ENCODE measurements around the gene AGRN. TPM values are rescaled to one million over a fixed set of nuclear protein-coding genes. Genes with fewer than 3 reads are reported as not detected.

Gene AGRN
- total RNA-seq, 1 donor from 2014 or later: 109 TPM

DNA sequence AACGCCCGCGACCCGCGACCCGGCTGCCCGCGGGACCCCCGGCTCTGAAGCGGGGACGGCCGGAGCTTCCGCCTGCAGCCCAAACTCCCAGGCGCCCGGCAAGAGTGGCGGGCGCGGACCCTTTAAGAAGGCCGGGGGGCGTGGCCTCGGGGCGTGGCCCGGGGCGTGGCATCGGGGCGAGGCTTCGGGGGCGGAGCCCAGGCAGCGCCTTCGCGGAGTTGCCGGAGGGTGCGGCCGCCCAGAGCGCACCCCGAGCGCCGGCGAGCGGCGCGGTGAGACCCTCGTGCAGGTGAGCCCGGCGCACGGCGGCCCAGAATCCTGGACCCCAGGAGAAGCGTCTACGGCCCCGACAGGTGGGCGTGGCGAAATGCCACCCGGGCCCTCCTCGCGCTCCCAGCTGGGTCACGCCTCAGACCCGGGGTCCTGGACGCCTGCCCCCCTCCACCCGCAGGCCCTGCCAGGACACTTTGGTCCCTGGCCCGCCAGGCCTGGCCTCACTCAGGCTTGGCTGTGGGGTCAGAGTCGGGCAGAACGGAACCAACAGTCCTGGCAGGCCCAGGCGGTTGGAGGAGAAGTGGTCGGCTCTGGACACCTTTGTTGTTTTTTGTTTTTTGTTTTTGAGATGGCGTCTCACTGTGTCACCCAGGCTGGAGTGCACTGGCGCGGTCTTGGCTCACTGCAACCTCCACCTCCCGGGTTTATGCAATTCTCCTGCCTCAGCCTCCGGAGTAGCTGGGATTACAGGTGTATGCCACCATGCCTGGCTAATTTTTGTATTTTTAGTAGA is 39.8 kb downstream of the AGRN start:
- Histone ChIP-seq H3K27ac (no peak overlapping the region), H3K4me3 (peak overlapping the region; percentile 71 to 81), H3K27me3 (peaks cover 15% of the 10 kb centered on the region), H3K9me3 (no peaks in the 10 kb centered on the region), H3K36me3 (no peaks in the 10 kb centered on the region), H3K4me1 (peaks cover 11 to 15% of the 10 kb centered on the region in 2 donors)
- intact Hi-C loops (cut with DNase I): no loop called here
- TF ChIP-seq, protein P1, sequence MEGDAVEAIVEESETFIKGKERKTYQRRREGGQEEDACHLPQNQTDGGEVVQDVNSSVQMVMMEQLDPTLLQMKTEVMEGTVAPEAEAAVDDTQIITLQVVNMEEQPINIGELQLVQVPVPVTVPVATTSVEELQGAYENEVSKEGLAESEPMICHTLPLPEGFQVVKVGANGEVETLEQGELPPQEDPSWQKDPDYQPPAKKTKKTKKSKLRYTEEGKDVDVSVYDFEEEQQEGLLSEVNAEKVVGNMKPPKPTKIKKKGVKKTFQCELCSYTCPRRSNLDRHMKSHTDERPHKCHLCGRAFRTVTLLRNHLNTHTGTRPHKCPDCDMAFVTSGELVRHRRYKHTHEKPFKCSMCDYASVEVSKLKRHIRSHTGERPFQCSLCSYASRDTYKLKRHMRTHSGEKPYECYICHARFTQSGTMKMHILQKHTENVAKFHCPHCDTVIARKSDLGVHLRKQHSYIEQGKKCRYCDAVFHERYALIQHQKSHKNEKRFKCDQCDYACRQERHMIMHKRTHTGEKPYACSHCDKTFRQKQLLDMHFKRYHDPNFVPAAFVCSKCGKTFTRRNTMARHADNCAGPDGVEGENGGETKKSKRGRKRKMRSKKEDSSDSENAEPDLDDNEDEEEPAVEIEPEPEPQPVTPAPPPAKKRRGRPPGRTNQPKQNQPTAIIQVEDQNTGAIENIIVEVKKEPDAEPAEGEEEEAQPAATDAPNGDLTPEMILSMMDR (IDR thresholded peaks at IDR 0.05): no peak
- DNase-seq (ENCODE audit: low spot score in 2 of 2): peak; percentile 33 to 90

DNA sequence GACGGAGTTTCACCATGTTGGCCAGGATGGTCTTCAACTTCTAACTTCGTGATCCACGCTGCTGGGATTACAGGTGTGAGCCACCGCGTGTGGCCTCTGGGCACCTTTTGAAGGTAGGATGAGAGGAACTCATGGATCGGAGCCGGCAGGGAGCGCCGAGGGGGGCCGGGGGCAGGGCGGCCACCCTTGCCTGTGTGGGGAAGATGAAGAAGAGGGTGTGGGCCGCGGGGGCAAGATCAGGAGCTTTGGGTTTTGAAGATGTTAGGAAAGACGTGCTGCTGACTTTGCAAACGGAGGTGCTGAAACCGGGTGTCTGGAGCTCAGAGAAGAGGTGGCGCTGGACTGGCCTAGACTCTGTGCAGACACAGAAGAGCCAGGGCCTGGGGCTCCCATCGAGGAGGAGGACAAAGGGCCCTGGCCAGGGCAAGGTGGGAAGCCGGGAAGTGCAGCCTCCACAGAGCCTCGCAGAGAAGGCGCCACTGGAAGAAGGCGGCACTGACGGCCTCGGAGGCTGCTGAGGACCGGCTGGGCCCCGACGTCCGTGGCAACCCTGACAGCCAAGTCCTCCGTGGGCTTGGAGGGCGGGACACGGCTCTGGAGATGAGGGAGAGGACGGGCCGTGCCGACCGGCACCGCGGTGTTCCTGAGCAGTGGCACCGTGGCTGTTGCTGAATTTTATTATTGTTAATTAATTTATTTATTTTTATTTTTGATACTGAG is 40.5 kb downstream of the AGRN start:
- no peak for DNase-seq (ENCODE audit: low spot score in 2 of 2)
- no peaks in the 10 kb centered on the region for H3K36me3 ChIP-seq
- TF ChIP-seq, protein P1 (IDR thresholded peaks at IDR 0.05): no peak
- H3K9me3 ChIP-seq: no peaks in the 10 kb centered on the region
- intact Hi-C loops (cut with DNase I): no loop called here
- H3K4me1 ChIP-seq: peaks cover 11 to 15% of the 10 kb centered on the region in 2 donors
- H3K27me3 ChIP-seq: peaks cover 15% of the 10 kb centered on the region
- H3K4me3 ChIP-seq: no peak overlapping the region
- no peak overlapping the region for H3K27ac ChIP-seq

DNA sequence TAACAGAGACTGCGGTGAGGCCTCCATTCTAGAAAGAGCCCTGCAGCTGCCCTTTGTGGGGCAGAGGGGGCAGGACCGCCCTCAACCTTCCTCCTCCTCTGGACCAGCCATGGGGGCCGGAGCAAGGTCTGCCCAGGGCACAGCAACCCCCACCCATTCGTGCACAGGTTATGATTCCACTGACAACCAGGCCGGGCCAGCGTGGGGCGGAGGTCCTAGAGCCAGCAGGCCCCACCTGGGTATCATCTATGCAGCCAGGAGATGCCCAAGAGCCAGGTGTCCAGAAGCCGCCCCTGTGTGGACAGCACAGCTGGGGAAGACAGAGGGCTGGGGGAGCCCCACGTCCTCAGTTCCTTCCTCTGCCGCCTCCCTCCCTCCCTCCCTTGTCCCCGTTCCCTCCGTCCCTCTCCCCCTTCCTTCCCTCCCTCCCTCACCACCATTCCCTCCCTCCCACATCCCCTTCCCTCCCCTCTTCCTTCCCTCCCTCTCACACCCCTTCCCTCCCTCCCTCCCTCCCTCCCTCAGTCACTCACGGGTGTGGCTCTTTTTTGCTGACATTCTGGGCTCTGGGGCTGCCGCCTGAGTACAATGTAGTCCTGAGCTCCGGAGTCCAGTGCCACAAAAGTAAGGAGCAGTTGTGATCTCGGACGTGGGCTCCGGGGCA is 41.9 kb downstream of the AGRN start:
- TF ChIP-seq, protein P1 (IDR thresholded peaks at IDR 0.05): no peak

DNA sequence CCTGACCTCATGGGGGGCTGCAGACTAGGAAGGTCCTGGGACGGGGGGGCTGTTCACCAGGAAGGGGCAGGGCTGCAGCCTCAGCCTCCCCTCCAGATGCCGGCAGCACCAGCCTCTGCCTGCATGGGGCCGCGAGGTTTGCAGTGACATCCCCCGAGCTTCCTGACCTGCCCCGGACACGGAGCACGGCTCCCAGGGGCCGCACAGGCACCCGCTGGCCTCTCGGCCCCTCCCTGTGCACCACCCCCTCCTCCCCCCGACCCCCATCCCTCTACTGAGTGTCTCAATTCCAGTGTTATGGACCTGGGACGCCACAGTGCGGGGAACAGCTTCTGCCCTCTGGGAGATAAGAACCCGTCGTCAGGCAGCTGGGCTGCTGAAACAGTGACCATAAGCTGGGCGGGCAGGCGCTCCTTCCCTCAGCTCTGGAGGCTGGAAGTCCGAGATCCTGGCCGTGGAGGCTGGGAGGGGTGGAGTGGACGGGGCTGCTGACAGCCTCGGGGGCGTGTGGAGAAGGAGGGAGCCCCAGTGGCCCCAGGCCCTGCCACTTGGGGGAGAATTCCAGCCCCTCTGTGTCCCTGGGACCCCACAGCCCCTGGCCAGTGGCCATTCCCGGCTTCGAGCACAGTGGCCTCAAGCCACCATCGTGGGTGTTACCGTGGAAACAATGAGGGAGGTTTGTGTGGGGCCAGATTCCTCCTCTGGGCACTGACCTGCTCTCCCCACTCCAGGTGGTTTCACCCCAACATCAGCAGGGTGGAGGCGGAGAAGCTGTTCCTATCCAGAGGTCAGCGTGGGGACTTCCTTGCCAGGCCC is 42.6 kb downstream of the AGRN start:
- DNase-seq (ENCODE audit: low spot score in 2 of 2): no peak
- no peak overlapping the region for H3K27ac ChIP-seq
- no peak overlapping the region for H3K4me3 ChIP-seq
- no peaks in the 10 kb centered on the region for H3K36me3 ChIP-seq
- H3K9me3 ChIP-seq: no peaks in the 10 kb centered on the region
- TF ChIP-seq, protein P1 (IDR thresholded peaks at IDR 0.05): no peak
- peaks cover 11 to 15% of the 10 kb centered on the region in 2 donors for H3K4me1 ChIP-seq
- intact Hi-C loops (cut with DNase I): no loop called here
- peaks cover 15% of the 10 kb centered on the region for H3K27me3 ChIP-seq

More for the DNA sequence above, 41.9 kb downstream of the AGRN start:
- Histone ChIP-seq H3K36me3 (no peaks in the 10 kb centered on the region), H3K27ac (no peak overlapping the region), H3K9me3 (no peaks in the 10 kb centered on the region), H3K4me1 (peaks cover 11 to 15% of the 10 kb centered on the region in 2 donors), H3K27me3 (peaks cover 15% of the 10 kb centered on the region), H3K4me3 (no peak overlapping the region)
- DNase-seq (ENCODE audit: low spot score in 2 of 2): no peak
- intact Hi-C loops (cut with DNase I): no loop called here

Measured in ascending aorta (tissue), 2 donors.